Hepatic stellate cell (primary cell): ENCODE results near the gene MYO1H.
A peak's percentile ranks its signal among the peaks of the same experiment; 100 is the strongest.
"Not testable (repeated sequence)": the region's sequence is repeated elsewhere in the genome, so short reads cannot be mapped to it uniquely, and the experiment has no call there.

Source experiments
- DNase-seq: peaks from one replicate; pipeline ENCODE4 v3.0.0; 2011; ENCODE audit warnings: low spot score

MYO1H gene

DNA sequence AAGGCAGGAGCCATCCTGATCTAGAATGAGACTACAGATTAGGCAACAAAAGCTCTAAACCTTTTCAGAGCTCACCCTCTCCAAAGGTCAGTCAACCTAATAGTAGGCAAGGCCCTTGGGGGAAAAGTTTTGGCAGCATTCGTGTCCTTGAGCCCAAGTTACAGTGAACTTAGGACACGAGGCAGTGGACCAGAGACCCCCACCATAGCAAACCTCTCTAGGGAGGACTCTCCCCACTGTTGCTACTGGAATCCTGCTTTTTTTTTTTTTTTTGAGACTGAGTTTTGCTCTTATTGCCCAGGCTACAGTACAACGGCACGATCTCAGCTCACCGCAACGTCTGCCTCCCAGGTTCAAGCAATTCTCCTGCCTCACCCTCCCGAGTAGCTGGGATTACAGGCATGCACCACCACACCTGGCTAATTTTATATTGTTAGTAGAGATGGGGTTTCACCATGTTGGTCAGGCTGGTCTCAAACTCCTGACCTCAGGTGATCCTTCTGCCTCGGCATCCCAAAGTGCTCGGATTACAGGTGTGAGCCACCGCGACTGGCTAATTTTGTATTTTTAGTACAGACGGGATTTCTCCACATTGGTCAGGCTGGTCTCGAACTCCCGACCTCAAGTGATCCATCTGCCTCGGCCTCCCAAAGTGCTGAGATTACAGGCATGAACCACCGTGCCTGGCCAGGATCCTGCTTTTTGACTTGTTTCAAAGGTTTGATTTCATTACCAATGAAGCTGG lies 126.0 kb downstream of the MYO1H start:
- DNase-seq = not testable (repeated sequence)

DNA sequence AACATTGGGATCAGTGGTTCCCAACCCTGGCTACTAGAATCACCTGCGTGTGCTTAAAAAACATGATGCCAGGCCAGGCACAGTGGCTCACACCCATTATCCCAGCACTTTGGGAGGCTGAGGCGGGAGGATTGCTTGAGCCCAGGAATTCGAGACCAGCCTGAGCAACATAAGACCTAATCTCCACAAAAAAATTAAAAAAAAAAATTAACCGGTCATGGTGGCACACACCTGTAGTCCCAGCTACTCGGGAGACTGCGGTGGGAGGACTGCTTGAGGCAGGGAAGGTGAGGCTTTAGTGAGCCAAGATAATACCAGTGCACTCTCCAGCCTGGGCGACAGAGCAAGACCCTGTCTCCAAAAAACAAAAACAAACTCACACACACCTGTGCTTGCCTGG lies 127.4 kb downstream of the MYO1H start:
- DNase-seq = no peak

DNA sequence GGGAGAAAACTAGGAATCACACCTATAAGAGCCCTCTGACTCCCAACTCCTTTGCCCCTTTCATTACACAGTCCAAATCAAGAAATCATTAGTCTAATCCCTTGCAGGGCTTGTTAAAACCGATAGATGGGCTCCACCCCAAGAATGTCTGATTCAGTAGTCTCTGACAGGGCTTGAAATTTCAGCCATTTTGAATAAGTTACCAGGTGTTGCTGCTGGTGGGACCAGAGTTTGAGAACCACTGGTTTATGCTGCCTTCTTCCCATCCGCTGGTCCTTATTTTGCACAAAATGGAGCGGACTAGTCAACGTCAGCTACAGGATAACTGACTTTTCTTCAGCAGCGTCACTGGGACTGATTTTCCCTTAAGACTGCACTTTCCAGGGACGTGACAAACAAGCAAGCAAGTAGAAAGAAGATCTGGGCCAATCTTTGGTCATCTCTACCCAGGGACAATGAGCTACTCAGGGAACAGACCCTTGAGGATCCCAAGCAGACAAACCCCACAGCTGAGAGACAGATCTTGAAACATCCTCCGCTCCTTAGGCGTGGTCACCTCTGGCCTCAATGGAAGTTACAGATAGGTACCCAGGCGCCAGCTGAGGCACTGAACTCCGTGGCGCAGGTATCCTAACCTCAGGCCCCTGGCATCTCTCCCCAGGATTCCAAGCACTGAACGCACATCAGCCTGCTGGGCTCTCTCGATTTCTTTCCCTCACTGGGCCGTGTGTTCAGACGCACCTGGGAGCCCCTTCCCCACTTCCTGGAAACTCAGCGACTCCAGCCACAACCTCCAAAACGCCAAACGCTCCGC lies 128.5 kb downstream of the MYO1H start:
- DNase-seq = no peak

- no peak for DNase-seq
These were observed 129.1 kb downstream of the MYO1H start for GRCh38 chr12:109476807-109477184.

DNA sequence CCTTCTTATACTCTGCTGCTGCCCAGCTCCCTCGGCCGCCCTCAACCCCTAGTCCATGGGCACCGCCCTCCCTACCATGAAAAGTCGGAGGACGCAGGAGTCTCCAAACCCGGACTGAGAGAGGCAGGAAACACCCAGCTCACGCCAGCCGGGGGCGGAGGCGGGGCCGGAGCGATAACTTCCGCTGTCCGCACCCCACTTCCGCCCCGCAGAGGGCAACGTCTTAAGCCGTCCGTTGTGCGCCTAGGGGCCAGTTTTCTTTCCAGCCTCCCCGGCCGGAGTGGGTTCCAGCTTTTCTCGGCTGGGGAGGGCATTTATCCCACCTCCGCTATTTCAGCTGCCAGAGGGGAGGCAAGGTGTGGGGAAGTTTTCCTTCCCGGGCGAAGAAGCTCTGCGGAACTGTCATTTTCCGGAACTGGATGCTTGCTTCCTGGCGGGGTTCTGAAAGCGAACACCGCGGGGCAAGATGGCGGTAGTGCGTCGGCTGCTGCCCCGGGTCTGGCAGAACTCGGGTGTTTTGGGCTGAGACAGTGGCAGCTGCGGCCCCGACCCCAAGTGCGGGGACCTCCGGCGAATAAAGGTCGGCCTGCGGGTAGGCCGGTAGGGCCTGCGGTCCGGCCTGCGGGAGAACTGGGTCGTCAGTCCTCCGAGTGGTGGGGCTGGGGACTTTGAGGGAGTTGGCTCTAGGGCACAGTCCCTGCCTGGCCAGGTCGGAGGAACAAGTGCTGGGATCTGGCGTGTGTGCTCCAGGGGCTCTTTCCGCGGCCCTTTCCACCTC lies 129.7 kb downstream of the MYO1H start, which contains the start of the genes KCTD10 and UBE3B:
Gene KCTD10, minus strand, starts transcription at position 116 of the 778 bp plus-strand sequence. Its CDS starts 38 bp downstream, at position 78.
Gene UBE3B, plus strand, starts transcription at position 450 of the 778 bp plus-strand sequence. CDS start 5,918 bp downstream, outside the sequence.
- peak; percentile 86 for DNase-seq

GRCh38 chr12:109477963-109478315 lies 130.2 kb downstream of the MYO1H start:
- no peak for DNase-seq

DNA sequence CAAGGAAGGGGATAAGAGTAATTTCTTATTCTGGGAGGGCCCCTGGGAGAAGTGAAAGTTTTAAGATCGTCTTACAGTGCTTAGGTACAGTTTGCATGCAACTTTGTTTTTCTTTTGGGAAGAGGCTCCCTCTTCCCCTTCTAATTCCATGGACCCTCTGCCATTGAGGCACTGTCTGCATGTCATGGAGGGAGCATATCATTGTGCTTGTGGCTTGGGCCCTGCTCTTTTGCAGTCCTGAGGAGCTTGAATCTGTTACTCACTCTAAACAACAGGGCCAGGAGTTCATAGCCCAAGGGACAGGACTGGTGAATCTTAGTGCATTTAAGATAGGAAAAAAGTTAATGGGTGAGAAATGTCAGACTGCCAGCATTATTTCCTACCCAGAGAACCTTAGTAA lies 132.1 kb downstream of the MYO1H start:
- no peak for DNase-seq

- no peak for DNase-seq
These were observed 132.7 kb downstream of the MYO1H start for GRCh38 chr12:109480356-109480755.

DNA sequence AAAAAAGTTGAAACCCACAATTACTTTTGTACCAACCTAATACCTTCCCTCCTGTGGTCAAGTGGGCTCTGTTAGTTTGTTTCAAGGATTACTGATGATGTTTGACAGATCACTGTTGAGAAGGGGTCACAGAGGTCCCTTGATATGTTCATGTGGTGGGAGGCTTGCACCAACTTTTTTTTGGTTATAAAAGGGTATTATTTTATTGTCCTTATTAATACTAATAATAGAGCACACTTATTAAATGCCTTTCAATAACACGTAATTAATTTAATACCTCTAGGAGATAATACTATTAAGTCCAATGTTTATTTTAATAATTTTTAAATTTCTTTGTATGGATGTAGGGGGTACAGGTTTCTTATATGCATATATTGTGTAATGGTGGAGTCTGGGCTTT lies 134.2 kb downstream of the MYO1H start:
- no peak for DNase-seq

DNA sequence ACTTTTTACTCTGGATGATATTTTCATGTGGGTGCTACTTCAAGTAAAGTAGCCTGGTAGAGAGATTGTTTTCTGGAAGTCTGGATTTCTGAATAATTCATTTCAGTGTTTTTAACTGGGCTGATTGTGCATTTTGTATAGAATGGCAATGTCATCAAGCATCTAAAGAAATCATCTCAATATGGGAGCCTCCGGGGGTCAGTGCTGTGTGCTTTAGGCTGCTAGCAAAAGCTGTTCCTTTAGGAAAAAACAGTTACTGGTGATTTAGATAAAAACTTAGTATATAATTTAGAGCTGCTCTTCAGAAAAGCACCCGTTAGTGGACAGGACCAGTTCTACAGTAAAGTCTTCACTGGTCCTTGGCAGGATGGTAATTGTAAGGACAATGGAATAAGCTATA lies 134.8 kb downstream of the MYO1H start:
- no peak for DNase-seq

DNA sequence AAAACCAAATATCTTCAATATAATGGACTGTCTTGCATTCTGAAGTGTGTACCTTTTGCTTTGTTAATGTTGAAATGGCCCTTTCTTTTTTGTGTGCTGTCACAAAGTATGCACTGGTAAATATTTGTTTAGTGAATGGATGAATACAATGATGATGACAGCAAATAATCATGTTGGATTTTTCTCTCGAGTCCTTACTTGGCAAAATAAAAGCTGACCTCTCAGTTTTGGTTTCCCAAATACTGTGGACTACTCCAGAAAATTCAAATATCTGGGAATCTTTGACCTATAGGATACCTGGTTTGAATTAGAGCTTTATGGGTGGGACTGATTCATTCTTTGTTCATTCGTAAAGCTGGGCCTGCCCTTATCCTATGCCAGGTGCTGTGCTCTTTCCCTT lies 135.2 kb downstream of the MYO1H start:
- no peak for DNase-seq

- DNase-seq = no peak
These were observed 135.6 kb downstream of the MYO1H start for GRCh38 chr12:109483346-109483745.

GRCh38 chr12:109485201-109485600 lies 137.5 kb downstream of the MYO1H start:
- no peak for DNase-seq

DNA sequence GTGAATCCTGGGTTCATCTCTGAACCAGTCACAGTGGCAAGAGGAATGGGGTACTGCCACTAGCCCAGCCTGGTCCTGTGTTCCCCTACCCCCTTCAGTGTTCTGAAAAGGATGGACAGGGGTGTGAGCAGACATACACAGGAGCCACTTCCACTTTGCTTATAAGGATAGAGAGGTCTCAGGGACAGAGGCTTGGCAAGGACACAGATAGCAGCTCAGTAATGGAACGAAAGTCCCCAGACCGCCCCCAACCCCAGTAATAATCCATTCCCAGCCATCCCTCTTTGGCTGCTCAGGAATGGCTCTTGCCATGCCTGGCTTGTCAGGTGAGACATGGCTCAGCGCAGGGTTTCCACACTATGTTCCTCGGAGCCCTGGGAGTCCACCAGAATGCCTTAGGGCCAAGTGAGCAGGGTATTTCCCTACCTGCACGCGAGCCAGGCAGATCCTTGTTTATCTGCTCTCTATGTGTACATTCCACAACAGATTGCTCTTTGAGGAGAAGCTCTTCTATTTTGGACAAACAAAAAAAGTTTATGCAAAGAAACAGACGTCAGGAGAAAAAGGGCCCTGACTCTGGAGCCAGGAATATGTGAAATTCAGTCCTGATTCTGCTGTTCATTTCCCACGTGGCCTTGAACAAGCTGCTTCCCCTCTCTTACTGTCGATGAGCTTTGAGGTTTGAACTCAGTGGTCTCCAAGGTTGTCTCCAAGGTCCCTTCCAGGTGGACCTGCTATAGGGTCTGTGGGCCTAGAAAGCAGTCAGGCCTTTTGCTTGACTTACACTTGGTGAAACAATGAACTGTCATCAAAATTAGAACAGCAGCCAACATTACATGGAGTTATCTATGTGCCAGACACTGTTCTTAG lies 139.7 kb downstream of the MYO1H start:
- no peak for DNase-seq

- no peak for DNase-seq
These were observed 140.5 kb downstream of the MYO1H start for GRCh38 chr12:109488051-109488665.

GRCh38 chr12:109489016-109489954 lies 141.6 kb downstream of the MYO1H start:
- no peak for DNase-seq

GRCh38 chr12:109489955-109490565 lies 142.4 kb downstream of the MYO1H start:
- no peak for DNase-seq

GRCh38 chr12:109491671-109492070 lies 144.0 kb downstream of the MYO1H start:
- no peak for DNase-seq

DNA sequence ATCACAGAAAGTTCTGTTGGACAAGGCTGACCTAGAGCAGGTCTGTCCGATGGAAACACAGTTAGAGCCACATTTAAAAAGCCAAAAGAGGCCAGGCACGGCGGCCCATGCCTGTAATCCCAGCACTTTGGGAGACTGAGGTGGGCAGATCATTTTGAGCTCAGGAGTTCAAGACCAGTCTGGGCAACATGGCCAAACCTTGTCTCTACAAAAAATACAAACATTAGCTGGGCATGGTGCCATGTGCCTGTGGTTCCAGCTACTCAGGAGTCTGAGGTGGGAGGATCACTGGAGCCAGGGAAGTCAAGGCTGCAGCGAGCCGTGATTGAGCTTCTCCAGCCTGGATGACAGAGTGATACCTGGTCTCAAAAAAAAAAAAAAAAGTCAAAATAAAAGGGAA lies 144.7 kb downstream of the MYO1H start:
- DNase-seq = no peak

DNA sequence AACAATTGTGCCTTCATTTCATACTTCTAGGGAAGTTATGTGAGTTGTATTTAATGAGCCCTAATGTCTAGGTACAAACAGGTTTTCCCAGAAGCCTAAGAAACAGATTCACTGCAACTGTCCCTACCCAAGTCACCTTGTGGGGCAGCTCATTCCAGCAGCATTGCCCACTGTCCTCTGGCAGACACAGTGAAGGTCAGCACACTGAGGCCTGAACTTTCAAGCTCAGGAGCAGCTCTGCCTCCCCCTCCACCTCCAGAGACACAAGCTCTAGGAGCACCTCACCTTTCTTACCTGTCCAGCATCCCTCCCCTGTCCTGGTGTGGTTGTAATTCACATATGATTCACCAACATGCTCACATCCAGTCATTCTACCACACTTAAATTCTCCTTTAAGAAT lies 145.4 kb downstream of the MYO1H start:
- no peak for DNase-seq
